Type B pancreatic cell (in vitro differentiated cells): Measurements from ENCODE around the gene GUCY1A2. TPM values are rescaled to one million over a fixed set of nuclear protein-coding genes. Genes with fewer than 3 reads are reported as not detected.

Experiments used
- DNase-seq: peaks from one replicate; pipeline ENCODE4 v3.0.0; 2021; ENCODE audit warnings: mixed read lengths; ENCODE audit not compliant: unreplicated experiment; ENCODE audit errors: extremely low spot score
- H3K27ac Mint-ChIP-seq: 2 replicates; pipeline ENCODE4 v1.8.0; 2021; ENCODE audit warnings: mild to moderate bottlenecking, mixed read lengths
- H3K27me3 Mint-ChIP-seq: 2 replicates; pipeline ENCODE4 v1.8.0; 2021; ENCODE audit warnings: mixed read lengths
- H3K36me3 Mint-ChIP-seq: 2 replicates; pipeline ENCODE4 v1.8.0; 2021; ENCODE audit warnings: mixed read lengths
- H3K4me1 Mint-ChIP-seq: one replicate; pipeline ENCODE4 v1.8.0; 2021; ENCODE audit warnings: mixed read lengths; ENCODE audit not compliant: unreplicated experiment
- H3K4me3 Mint-ChIP-seq: 2 replicates; pipeline ENCODE4 v1.8.0; 2021; ENCODE audit warnings: mild to moderate bottlenecking, mixed read lengths
- H3K9me3 Mint-ChIP-seq: 2 replicates; pipeline ENCODE4 v1.8.0; 2021; ENCODE audit warnings: mixed read lengths
- total RNA-seq: library from RNA; stranded (reverse); gene quantifications from 2 replicates; pipeline ENCODE4 v1.2.1, GENCODE V29; 2021; ENCODE audit warnings: low replicate concordance
- TF ChIP-seq, protein P1 (sequence below): fragments of 200-600 bp; sonication (generic); conservative IDR thresholded peaks from 2 replicates; pipeline ENCODE4 v1.5.0; 2021; ENCODE audit warnings: antibody characterized with exemption, mild to moderate bottlenecking

The GUCY1A2 gene
- total RNA-seq, 1 donor from 2014 or later, result 13.2 TPM

DNA sequence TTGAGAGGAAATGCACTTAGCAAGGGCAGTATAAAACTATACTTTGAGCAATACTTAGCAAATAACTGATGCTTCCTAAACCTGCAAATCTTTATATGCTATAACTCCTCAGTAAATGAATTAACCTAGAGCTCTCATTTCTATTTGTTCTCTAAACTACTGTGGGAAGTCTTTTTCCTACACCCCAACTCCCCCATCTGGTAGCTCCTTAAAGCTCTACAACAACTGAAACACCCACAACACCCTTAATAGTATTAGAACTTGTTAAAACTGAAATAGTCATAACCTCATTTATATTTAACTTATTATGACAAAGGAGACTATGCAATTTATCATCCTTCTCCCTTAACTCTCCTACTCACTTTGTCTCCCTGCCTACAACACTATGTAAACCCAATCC, 43.4 kb downstream of the GUCY1A2 start:
- H3K36me3 Mint-ChIP-seq, result no peaks in the 10 kb centered on the region
- peaks cover 4% of the 10 kb centered on the region for H3K4me1 Mint-ChIP-seq
- no peak overlapping the region for H3K27ac Mint-ChIP-seq
- H3K9me3 Mint-ChIP-seq, result no peaks in the 10 kb centered on the region
- H3K27me3 Mint-ChIP-seq, result no peaks in the 10 kb centered on the region
- TF ChIP-seq, protein P1, sequence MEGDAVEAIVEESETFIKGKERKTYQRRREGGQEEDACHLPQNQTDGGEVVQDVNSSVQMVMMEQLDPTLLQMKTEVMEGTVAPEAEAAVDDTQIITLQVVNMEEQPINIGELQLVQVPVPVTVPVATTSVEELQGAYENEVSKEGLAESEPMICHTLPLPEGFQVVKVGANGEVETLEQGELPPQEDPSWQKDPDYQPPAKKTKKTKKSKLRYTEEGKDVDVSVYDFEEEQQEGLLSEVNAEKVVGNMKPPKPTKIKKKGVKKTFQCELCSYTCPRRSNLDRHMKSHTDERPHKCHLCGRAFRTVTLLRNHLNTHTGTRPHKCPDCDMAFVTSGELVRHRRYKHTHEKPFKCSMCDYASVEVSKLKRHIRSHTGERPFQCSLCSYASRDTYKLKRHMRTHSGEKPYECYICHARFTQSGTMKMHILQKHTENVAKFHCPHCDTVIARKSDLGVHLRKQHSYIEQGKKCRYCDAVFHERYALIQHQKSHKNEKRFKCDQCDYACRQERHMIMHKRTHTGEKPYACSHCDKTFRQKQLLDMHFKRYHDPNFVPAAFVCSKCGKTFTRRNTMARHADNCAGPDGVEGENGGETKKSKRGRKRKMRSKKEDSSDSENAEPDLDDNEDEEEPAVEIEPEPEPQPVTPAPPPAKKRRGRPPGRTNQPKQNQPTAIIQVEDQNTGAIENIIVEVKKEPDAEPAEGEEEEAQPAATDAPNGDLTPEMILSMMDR, result no peak
- H3K4me3 Mint-ChIP-seq, result no peak overlapping the region
- no peak for DNase-seq

DNA sequence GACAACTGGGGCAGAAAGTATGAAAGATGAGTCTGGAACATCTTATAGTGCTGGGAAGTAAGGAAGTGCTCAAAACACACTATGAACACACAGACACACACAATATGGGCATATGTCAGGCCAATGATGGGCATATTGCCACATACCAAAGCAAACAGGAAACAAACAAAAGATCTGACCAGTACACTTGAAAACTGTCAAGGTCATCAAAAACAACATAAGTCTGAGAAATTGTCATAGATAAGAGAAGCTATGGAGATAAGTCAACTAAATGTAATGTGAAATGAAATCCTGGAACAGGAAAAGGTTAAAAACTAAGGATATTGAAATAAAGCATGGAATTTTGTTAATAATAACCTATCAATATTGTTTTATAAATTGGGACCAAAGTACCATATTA, 46.4 kb downstream of the GUCY1A2 start:
- DNase-seq, result no peak
- Mint-ChIP-seq H3K27me3 (no peaks in the 10 kb centered on the region), H3K9me3 (no peaks in the 10 kb centered on the region), H3K27ac (no peak overlapping the region), H3K4me3 (no peak overlapping the region), H3K4me1 (peaks cover 13% of the 10 kb centered on the region), H3K36me3 (no peaks in the 10 kb centered on the region)
- TF ChIP-seq, protein P1, result no peak

DNA sequence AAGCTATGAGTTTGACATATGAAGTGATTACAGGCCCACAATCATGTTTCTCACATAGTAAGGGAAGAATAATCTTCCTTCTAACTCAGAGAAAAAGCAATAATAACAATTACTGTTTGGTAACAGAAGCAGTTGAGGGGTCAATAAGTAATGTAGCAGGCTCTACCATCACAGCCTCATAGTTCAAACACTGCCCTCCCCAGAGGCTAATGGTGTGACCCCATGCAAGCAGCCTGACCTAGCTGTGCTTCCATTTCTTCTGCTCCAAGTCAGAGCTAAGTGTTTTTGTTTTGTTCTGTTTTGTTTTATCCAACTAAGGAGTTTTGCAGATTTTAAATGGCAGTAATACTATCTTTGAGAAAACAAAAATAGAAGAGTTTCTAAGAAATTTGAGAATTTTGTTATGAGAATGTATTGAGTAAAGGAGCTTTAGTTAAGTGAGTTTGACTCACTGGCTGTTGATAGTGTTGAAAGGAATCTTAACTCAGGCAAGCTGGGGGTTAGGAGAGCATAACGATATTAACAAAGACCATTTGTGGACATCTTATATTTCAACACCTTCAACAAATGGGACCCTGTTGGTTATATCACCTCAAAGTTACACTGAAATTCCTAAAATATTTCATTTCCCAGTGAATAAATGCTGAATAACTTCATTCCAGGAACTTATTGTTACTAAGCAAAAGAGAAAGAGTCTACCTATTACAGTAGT, 48.5 kb downstream of the GUCY1A2 start:
- H3K36me3 Mint-ChIP-seq, result no peaks in the 10 kb centered on the region
- no peaks in the 10 kb centered on the region for H3K9me3 Mint-ChIP-seq
- H3K27me3 Mint-ChIP-seq, result no peaks in the 10 kb centered on the region
- no peak overlapping the region for H3K4me3 Mint-ChIP-seq
- TF ChIP-seq, protein P1, result no peak
- no peak for DNase-seq
- H3K4me1 Mint-ChIP-seq, result peaks cover 11% of the 10 kb centered on the region
- no peak overlapping the region for H3K27ac Mint-ChIP-seq

DNA sequence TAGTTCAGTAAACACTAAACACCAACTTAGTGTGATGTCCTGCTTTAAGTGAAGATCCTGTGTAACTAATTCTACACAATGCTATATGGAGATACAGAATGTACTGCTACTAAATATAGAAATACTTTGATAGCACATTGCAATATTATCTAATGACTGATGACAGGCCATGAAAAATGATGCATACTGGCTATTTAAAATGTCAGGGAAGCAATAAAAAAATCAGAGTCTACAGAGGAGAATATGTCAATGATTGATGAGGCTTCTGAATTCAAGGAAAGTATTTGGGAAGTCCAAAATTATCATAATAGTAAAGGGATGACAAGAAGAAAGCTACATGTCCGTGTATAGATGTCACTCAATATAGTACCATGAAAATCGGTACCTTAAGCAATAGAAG, 55.3 kb downstream of the GUCY1A2 start:
- H3K27me3 Mint-ChIP-seq, result no peaks in the 10 kb centered on the region
- H3K4me3 Mint-ChIP-seq, result no peak overlapping the region
- TF ChIP-seq, protein P1, result no peak
- no peak overlapping the region for H3K27ac Mint-ChIP-seq
- no peaks in the 10 kb centered on the region for H3K9me3 Mint-ChIP-seq
- DNase-seq, result no peak
- peaks cover 3% of the 10 kb centered on the region for H3K36me3 Mint-ChIP-seq
- H3K4me1 Mint-ChIP-seq, result peaks cover 28% of the 10 kb centered on the region

DNA sequence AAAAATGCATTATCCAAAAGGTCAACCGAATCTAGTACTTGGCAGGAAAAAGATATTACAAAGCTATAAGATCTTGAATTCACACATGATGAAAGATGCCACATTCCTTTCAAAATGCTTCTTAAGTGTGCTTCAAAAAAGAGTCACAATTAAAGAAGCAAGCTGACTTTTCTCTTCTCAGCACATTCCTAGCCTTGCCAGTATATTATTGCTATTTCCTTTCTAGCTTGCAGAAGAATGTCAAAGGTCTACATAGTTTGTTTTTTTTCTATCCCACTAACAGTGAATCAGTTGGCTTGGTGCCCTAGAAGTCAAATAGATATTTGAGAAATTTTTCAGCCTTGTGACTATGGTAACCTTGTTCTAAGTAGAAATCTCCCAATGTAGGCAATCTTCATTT, 56.8 kb downstream of the GUCY1A2 start:
- DNase-seq, result no peak
- Mint-ChIP-seq H3K9me3 (no peaks in the 10 kb centered on the region), H3K4me1 (peaks cover 20% of the 10 kb centered on the region), H3K27me3 (no peaks in the 10 kb centered on the region), H3K4me3 (peak overlapping the region; percentile 44), H3K36me3 (peaks cover 3% of the 10 kb centered on the region), H3K27ac (peak overlapping the region; percentile 73)
- TF ChIP-seq, protein P1, result no peak
